Neural cell (in vitro differentiated cells): ENCODE data around the gene SOX5.

Experiments
- CTCF ChIP-seq: fragments of 450-650 bp; IDR thresholded peaks from 2 replicates; pipeline ENCODE4 v1.5.1; 2014; ENCODE audit warnings: antibody characterized with exemption, mild to moderate bottlenecking, moderate library complexity; ENCODE audit not compliant: poor library complexity, severe bottlenecking
- EP300 ChIP-seq: fragments of 450-650 bp; conservative IDR thresholded peaks from 2 replicates; pipeline ENCODE4 v1.6.1; 2014; ENCODE audit warnings: antibody characterized with exemption, mild to moderate bottlenecking, moderate library complexity; ENCODE audit not compliant: poor library complexity, severe bottlenecking
- POLR2AphosphoS5 ChIP-seq: IDR thresholded peaks from 2 replicates; pipeline ENCODE4 v1.6.1; 2012
- RAD21 ChIP-seq: fragments of 450-650 bp; conservative IDR thresholded peaks from 2 replicates; pipeline ENCODE4 v1.6.1; 2014; ENCODE audit warnings: antibody characterized with exemption, mild to moderate bottlenecking, moderate library complexity
- REST ChIP-seq: IDR thresholded peaks from 2 replicates; pipeline ENCODE4 v1.6.1; 2012; ENCODE audit warnings: borderline replicate concordance
- SMC3 ChIP-seq: fragments of 450-650 bp; conservative IDR thresholded peaks from 2 replicates; pipeline ENCODE4 v1.6.1; 2014; ENCODE audit warnings: antibody characterized with exemption, mild to moderate bottlenecking, moderate library complexity; ENCODE audit not compliant: poor library complexity
- TAF1 ChIP-seq: IDR thresholded peaks from 2 replicates; pipeline ENCODE4 v1.6.1; 2012; ENCODE audit warnings: low read depth

GRCh38 chr12:23621900-23622299, 327.6 kb downstream of the SOX5 start:
- TF ChIP-seq CTCF (no peak), SMC3 (no peak), POLR2AphosphoS5 (no peak), EP300 (no peak), RAD21 (no peak), REST (no peak), TAF1 (no peak)
